ENCODE results near the gene MYBPC3.
"Not testable (repeated sequence)": the region's sequence is repeated elsewhere in the genome, so short reads cannot be mapped to it uniquely, and the experiment has no call there.

The MYBPC3 gene

GRCh38 chr11:47324520-47324919 lies 28.0 kb downstream of the MYBPC3 start:
- TF ChIP-seq CTCF (conservative IDR thresholded peaks at IDR 0.05; ENCODE audit: control insufficient read depth, insufficient read depth, low read depth, low read length): no peak
- no peak overlapping the region for H3K4me3 ChIP-seq (ENCODE audit: control insufficient read depth, low read depth, low read length)
- no peak for DNase-seq (ENCODE audit: low read depth)

- no peak for DNase-seq (ENCODE audit: low read depth)
- H3K4me3 ChIP-seq (ENCODE audit: control insufficient read depth, low read depth, low read length): no peak overlapping the region
- no peak for TF ChIP-seq CTCF (conservative IDR thresholded peaks at IDR 0.05; ENCODE audit: control insufficient read depth, insufficient read depth, low read depth, low read length)
Observed at GRCh38 chr11:47318166-47318565, 34.3 kb downstream of the MYBPC3 start.

- TF ChIP-seq CTCF (conservative IDR thresholded peaks at IDR 0.05; ENCODE audit: control insufficient read depth, insufficient read depth, low read depth, low read length): no peak
- peak; percentile 4 for DNase-seq (ENCODE audit: low read depth)
Observed at GRCh38 chr11:47317064-47317828, 35.3 kb downstream of the MYBPC3 start.

GRCh38 chr11:47316501-47316900 lies 36.0 kb downstream of the MYBPC3 start:
- not testable (repeated sequence) for DNase-seq (ENCODE audit: low read depth); H3K4me3 ChIP-seq (ENCODE audit: control insufficient read depth, low read depth, low read length)

More at GRCh38 chr11:47317064-47317828, 35.3 kb downstream of the MYBPC3 start:
- no peak overlapping the region for H3K4me3 ChIP-seq (ENCODE audit: control insufficient read depth, low read depth, low read length)

GRCh38 chr11:47314992-47315391 lies 37.5 kb downstream of the MYBPC3 start:
- no peak for TF ChIP-seq CTCF (conservative IDR thresholded peaks at IDR 0.05; ENCODE audit: control insufficient read depth, insufficient read depth, low read depth, low read length)
- peak; percentile 41 for DNase-seq (ENCODE audit: low read depth)
- no peak overlapping the region for H3K4me3 ChIP-seq (ENCODE audit: control insufficient read depth, low read depth, low read length)

GRCh38 chr11:47308050-47308823 lies 44.3 kb downstream of the MYBPC3 start:
- DNase-seq (ENCODE audit: low read depth): no peak
- TF ChIP-seq CTCF (conservative IDR thresholded peaks at IDR 0.05; ENCODE audit: control insufficient read depth, insufficient read depth, low read depth, low read length): no peak
- no peak overlapping the region for H3K4me3 ChIP-seq (ENCODE audit: control insufficient read depth, low read depth, low read length)

- no peak overlapping the region for H3K4me3 ChIP-seq (ENCODE audit: control insufficient read depth, low read depth, low read length)
- no peak for DNase-seq (ENCODE audit: low read depth)
- no peak for TF ChIP-seq CTCF (conservative IDR thresholded peaks at IDR 0.05; ENCODE audit: control insufficient read depth, insufficient read depth, low read depth, low read length)
Observed at GRCh38 chr11:47306484-47306844, 46.0 kb downstream of the MYBPC3 start.
